HEK293 (cell line): ENCODE data around the gene NOP10.

ENCODE experiments used
- CTCF ChIA-PET: fragments of 350-600 bp; formaldehyde crosslinking; extraction: SDS; loops from one replicate; lab custom pipeline; 2021; ENCODE audit warnings: antibody characterized with exemption; lab: Yijun Ruan, JAX
- POLR2A ChIA-PET: fragments of 300-600 bp; formaldehyde crosslinking; extraction: SDS; loops from one replicate; lab custom pipeline; 2020; ENCODE audit warnings: antibody characterized with exemption, inconsistent platforms; lab: Yijun Ruan, JAX
- H3K27ac ChIP-seq: fragments of 200-500 bp; sonication (Bioruptor generic); 2 replicates; pipeline ENCODE4 v1.5.1; 2014; ENCODE audit warnings: low read depth, low read length, control low read depth, inconsistent platforms; ENCODE audit errors: extremely low read depth
- H3K36me3 ChIP-seq, 2 experiments: fragments of 200-500 bp in 1 of 2; sonication (Bioruptor generic) in 1 of 2; 1 replicate in 1 of 2; 2 replicates in 1 of 2; pipeline ENCODE4 v1.5.1; 2014 to 2017; ENCODE audit warnings: inconsistent platforms in 2 of 2, low read length in 2 of 2; ENCODE audit not compliant: control insufficient read depth in 2 of 2, insufficient read depth in 1 of 2
- H3K4me1 ChIP-seq: fragments of 200-500 bp; sonication (Bioruptor generic); 2 replicates; pipeline ENCODE4 v1.5.1; 2014; ENCODE audit warnings: mild to moderate bottlenecking, low read length, inconsistent platforms; ENCODE audit not compliant: control insufficient read depth, insufficient read depth
- H3K4me3 ChIP-seq: 2 replicates; pipeline ENCODE4 v1.5.1; 2011; ENCODE audit warnings: low read depth, mild to moderate bottlenecking, control low read depth, low read length, moderate library complexity
- H3K9me3 ChIP-seq: fragments of 200-500 bp; sonication (Bioruptor generic); 2 replicates; pipeline ENCODE4 v1.5.1; 2014; ENCODE audit warnings: low read depth, low read length, inconsistent platforms; ENCODE audit not compliant: control insufficient read depth, insufficient read depth
- KLF8 ChIP-seq: fragments of 450-650 bp; formaldehyde crosslinking; IDR thresholded peaks from 2 replicates; pipeline ENCODE4 v1.5.1; 2016; ENCODE audit warnings: missing biosample characterization, missing genetic modification characterization
- MEIS1 ChIP-seq: sonication (generic); formaldehyde crosslinking; IDR thresholded peaks from 2 replicates; pipeline ENCODE4 v1.8.1; 2022; ENCODE audit warnings: missing genetic modification reagents, mild to moderate bottlenecking, borderline replicate concordance
- PRDM1 ChIP-seq: fragments of 450-650 bp; formaldehyde crosslinking; IDR thresholded peaks from 2 replicates; pipeline ENCODE4; 2016; ENCODE audit warnings: missing biosample characterization, missing genetic modification characterization
- ZBTB21 ChIP-seq: fragments of 450-650 bp; formaldehyde crosslinking; IDR thresholded peaks from 2 replicates; pipeline ENCODE4 v1.5.1; 2017; ENCODE audit warnings: missing biosample characterization, missing genetic modification characterization
- ZNF214 ChIP-seq: fragments of 450-650 bp; formaldehyde crosslinking; IDR thresholded peaks from 2 replicates; pipeline ENCODE4 v1.5.1; 2017; ENCODE audit warnings: missing biosample characterization, mild to moderate bottlenecking, missing genetic modification characterization, borderline replicate concordance
- ZNF341 ChIP-seq: fragments of 450-650 bp; formaldehyde crosslinking; IDR thresholded peaks from 2 replicates; pipeline ENCODE4; 2016; ENCODE audit warnings: low read depth, missing biosample characterization, missing genetic modification characterization
- ZNF366 ChIP-seq: fragments of 450-650 bp; formaldehyde crosslinking; conservative IDR thresholded peaks from 2 replicates; pipeline ENCODE4 v1.5.1; 2016; ENCODE audit warnings: missing biosample characterization, missing genetic modification characterization
- ZNF404 ChIP-seq: fragments of 450-650 bp; formaldehyde crosslinking; IDR thresholded peaks from 2 replicates; pipeline ENCODE4 v1.5.1; 2017; ENCODE audit warnings: missing biosample characterization, missing genetic modification characterization
- ZNF529 ChIP-seq: fragments of 450-650 bp; formaldehyde crosslinking; IDR thresholded peaks from 2 replicates; pipeline ENCODE4 v1.5.1; 2017; ENCODE audit warnings: missing genetic modification characterization, missing biosample characterization; ENCODE audit not compliant: insufficient replicate concordance
- ZNF561 ChIP-seq: fragments of 450-650 bp; IDR thresholded peaks from 2 replicates; pipeline ENCODE4 v1.5.1; 2018; ENCODE audit warnings: missing biosample characterization, missing genetic modification characterization, borderline replicate concordance
- ZNF585B ChIP-seq: fragments of 450-650 bp; formaldehyde crosslinking; IDR thresholded peaks from 2 replicates; pipeline ENCODE4 v1.5.1; 2016; ENCODE audit warnings: missing biosample characterization, missing genetic modification characterization
- ZNF621 ChIP-seq: fragments of 450-650 bp; formaldehyde crosslinking; IDR thresholded peaks from 2 replicates; pipeline ENCODE4 v1.5.1; 2017; ENCODE audit warnings: missing biosample characterization, missing genetic modification characterization
- ZNF670 ChIP-seq: fragments of 450-650 bp; formaldehyde crosslinking; IDR thresholded peaks from 2 replicates; pipeline ENCODE4 v1.5.1; 2016; ENCODE audit warnings: missing biosample characterization, missing genetic modification characterization, low read depth
- ZNF677 ChIP-seq: fragments of 450-650 bp; IDR thresholded peaks from 2 replicates; pipeline ENCODE4 v1.5.0; 2018; ENCODE audit warnings: missing biosample characterization, mild to moderate bottlenecking, missing genetic modification characterization, moderate library complexity
- ZNF747 ChIP-seq: fragments of 450-650 bp; formaldehyde crosslinking; IDR thresholded peaks from 2 replicates; pipeline ENCODE4 v1.5.1; 2016; ENCODE audit warnings: missing biosample characterization, missing genetic modification characterization
- ZNF837 ChIP-seq: fragments of 450-650 bp; formaldehyde crosslinking; IDR thresholded peaks from 2 replicates; pipeline ENCODE4 v1.5.1; 2016; ENCODE audit warnings: missing biosample characterization, missing genetic modification characterization
- ZSCAN16 ChIP-seq: fragments of 450-650 bp; formaldehyde crosslinking; IDR thresholded peaks from 2 replicates; pipeline ENCODE4 v1.5.1; 2016; ENCODE audit warnings: missing biosample characterization, missing genetic modification characterization
- TF ChIP-seq, protein P1 (sequence below): fragments of 450-650 bp; formaldehyde crosslinking; IDR thresholded peaks from 2 replicates; pipeline ENCODE4 v1.5.1; 2016; ENCODE audit warnings: missing biosample characterization, missing genetic modification characterization, borderline replicate concordance
- TF ChIP-seq, protein P2 (sequence below): fragments of 450-650 bp; formaldehyde crosslinking; IDR thresholded peaks from 2 replicates; pipeline ENCODE4 v1.5.1; 2016; ENCODE audit warnings: missing biosample characterization, missing genetic modification characterization
- TF ChIP-seq, protein P3 (sequence below): fragments of 450-650 bp; IDR thresholded peaks from 2 replicates; pipeline ENCODE4 v1.5.1; 2018; ENCODE audit warnings: missing biosample characterization, missing genetic modification characterization

The NOP10 gene

DNA sequence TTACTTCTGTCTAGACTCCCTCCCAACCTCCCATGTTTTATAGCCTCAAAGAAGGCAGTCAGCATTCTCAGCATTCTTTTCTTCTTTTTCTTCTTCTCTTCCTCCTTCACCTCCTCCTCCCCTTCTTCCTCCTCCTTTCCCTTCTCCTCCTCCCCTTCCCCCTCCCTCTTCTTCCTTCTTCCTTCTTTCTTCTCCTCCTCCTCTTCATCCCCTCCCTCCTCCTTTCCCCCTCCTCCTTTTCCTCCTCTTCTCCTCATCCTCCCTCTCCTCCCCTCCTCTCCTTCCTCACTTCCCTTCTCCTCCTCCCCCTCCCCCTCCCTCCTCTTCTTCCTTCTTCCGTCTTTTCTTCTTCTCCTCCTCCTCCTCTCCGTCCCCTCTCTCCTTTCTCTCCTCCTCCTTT, 27.7 kb upstream of the NOP10 start:
- no peaks in the 10 kb centered on the region for H3K36me3 ChIP-seq
- no peak overlapping the region for H3K4me3 ChIP-seq
- no peak overlapping the region for H3K27ac ChIP-seq
- ChIA-PET CTCF (no interaction called here), POLR2A (no interaction called here)
- TF ChIP-seq ZNF366: peak; percentile 62
- TF ChIP-seq, protein P1, sequence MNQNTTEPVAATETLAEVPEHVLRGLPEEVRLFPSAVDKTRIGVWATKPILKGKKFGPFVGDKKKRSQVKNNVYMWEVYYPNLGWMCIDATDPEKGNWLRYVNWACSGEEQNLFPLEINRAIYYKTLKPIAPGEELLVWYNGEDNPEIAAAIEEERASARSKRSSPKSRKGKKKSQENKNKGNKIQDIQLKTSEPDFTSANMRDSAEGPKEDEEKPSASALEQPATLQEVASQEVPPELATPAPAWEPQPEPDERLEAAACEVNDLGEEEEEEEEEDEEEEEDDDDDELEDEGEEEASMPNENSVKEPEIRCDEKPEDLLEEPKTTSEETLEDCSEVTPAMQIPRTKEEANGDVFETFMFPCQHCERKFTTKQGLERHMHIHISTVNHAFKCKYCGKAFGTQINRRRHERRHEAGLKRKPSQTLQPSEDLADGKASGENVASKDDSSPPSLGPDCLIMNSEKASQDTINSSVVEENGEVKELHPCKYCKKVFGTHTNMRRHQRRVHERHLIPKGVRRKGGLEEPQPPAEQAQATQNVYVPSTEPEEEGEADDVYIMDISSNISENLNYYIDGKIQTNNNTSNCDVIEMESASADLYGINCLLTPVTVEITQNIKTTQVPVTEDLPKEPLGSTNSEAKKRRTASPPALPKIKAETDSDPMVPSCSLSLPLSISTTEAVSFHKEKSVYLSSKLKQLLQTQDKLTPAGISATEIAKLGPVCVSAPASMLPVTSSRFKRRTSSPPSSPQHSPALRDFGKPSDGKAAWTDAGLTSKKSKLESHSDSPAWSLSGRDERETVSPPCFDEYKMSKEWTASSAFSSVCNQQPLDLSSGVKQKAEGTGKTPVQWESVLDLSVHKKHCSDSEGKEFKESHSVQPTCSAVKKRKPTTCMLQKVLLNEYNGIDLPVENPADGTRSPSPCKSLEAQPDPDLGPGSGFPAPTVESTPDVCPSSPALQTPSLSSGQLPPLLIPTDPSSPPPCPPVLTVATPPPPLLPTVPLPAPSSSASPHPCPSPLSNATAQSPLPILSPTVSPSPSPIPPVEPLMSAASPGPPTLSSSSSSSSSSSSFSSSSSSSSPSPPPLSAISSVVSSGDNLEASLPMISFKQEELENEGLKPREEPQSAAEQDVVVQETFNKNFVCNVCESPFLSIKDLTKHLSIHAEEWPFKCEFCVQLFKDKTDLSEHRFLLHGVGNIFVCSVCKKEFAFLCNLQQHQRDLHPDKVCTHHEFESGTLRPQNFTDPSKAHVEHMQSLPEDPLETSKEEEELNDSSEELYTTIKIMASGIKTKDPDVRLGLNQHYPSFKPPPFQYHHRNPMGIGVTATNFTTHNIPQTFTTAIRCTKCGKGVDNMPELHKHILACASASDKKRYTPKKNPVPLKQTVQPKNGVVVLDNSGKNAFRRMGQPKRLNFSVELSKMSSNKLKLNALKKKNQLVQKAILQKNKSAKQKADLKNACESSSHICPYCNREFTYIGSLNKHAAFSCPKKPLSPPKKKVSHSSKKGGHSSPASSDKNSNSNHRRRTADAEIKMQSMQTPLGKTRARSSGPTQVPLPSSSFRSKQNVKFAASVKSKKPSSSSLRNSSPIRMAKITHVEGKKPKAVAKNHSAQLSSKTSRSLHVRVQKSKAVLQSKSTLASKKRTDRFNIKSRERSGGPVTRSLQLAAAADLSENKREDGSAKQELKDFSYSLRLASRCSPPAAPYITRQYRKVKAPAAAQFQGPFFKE (tag by site-specific recombination): no peak
- TF ChIP-seq ZBTB21 (tag by site-specific recombination): no peak
- no peak for TF ChIP-seq ZNF585B (tag by site-specific recombination)
- TF ChIP-seq ZNF214 (tag by site-specific recombination): no peak
- TF ChIP-seq PRDM1 (tag by site-specific recombination): 0 out of 2 replicates have a peak, but pooled peaks have one; percentile 8
- no peak for TF ChIP-seq ZNF404
- no peak for TF ChIP-seq ZNF677 (tag by site-specific recombination)
- TF ChIP-seq ZSCAN16 (tag by site-specific recombination): no peak
- TF ChIP-seq KLF8: no peak
- TF ChIP-seq, protein P2, sequence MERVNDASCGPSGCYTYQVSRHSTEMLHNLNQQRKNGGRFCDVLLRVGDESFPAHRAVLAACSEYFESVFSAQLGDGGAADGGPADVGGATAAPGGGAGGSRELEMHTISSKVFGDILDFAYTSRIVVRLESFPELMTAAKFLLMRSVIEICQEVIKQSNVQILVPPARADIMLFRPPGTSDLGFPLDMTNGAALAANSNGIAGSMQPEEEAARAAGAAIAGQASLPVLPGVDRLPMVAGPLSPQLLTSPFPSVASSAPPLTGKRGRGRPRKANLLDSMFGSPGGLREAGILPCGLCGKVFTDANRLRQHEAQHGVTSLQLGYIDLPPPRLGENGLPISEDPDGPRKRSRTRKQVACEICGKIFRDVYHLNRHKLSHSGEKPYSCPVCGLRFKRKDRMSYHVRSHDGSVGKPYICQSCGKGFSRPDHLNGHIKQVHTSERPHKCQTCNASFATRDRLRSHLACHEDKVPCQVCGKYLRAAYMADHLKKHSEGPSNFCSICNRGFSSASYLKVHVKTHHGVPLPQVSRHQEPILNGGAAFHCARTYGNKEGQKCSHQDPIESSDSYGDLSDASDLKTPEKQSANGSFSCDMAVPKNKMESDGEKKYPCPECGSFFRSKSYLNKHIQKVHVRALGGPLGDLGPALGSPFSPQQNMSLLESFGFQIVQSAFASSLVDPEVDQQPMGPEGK: no peak
- no peak for TF ChIP-seq ZNF561 (tag by site-specific recombination)
- no peak for TF ChIP-seq ZNF747 (tag by site-specific recombination)
- TF ChIP-seq ZNF341 (tag by site-specific recombination): no peak
- TF ChIP-seq ZNF529 (tag by site-specific recombination): no peak
- TF ChIP-seq ZNF621 (tag by site-specific recombination): no peak
- TF ChIP-seq ZNF837 (tag by site-specific recombination): no peak
- TF ChIP-seq MEIS1 (CRISPR knock-in tag): no peak
- no peak for TF ChIP-seq ZNF670 (tag by site-specific recombination)
- TF ChIP-seq, protein P3, sequence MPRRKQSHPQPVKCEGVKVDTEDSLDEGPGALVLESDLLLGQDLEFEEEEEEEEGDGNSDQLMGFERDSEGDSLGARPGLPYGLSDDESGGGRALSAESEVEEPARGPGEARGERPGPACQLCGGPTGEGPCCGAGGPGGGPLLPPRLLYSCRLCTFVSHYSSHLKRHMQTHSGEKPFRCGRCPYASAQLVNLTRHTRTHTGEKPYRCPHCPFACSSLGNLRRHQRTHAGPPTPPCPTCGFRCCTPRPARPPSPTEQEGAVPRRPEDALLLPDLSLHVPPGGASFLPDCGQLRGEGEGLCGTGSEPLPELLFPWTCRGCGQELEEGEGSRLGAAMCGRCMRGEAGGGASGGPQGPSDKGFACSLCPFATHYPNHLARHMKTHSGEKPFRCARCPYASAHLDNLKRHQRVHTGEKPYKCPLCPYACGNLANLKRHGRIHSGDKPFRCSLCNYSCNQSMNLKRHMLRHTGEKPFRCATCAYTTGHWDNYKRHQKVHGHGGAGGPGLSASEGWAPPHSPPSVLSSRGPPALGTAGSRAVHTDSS (tag by site-specific recombination): peak; percentile 56
- no peaks in the 10 kb centered on the region; the same call in 1 of the 2 replicates for H3K4me1 ChIP-seq
- H3K9me3 ChIP-seq: no peaks in the 10 kb centered on the region
